OCI-LY1 (cell line): Measurements from ENCODE around the gene STK32B.
"Not testable (repeated sequence)": the region's sequence is repeated elsewhere in the genome, so short reads cannot be mapped to it uniquely, and the experiment has no call there.

Experiments
- H2AFZ ChIP-seq: fragments of 200-600 bp; sonication (generic), shearing (Covaris generic); 2 replicates; pipeline ENCODE4 v1.6.0; 2014; ENCODE audit warnings: antibody characterized with exemption, mild to moderate bottlenecking, low read length
- H3F3A ChIP-seq: fragments of 200-600 bp; sonication (generic), shearing (Covaris generic); 2 replicates; pipeline ENCODE4 v1.6.0; 2014; ENCODE audit warnings: mild to moderate bottlenecking, antibody characterized with exemption, low read length, moderate library complexity; ENCODE audit not compliant: insufficient read depth
- H3K27ac ChIP-seq: fragments of 200-600 bp; sonication (generic); 2 replicates; pipeline ENCODE4 v1.5.1; 2014; ENCODE audit warnings: low read length, mixed run types, mild to moderate bottlenecking, low read depth; ENCODE audit not compliant: poor library complexity, severe bottlenecking
- H3K27me3 ChIP-seq: fragments of 200-600 bp; sonication (generic); 2 replicates; pipeline ENCODE4 v1.6.0; 2014; ENCODE audit warnings: antibody characterized with exemption, mild to moderate bottlenecking, low read length, moderate library complexity; ENCODE audit not compliant: insufficient read depth
- H3K36me3 ChIP-seq: fragments of 200-600 bp; sonication (generic); 2 replicates; pipeline ENCODE4 v1.6.1; 2014; ENCODE audit warnings: mild to moderate bottlenecking, antibody characterized with exemption, low read length, moderate library complexity, mixed read lengths; ENCODE audit not compliant: insufficient read depth
- H3K4me1 ChIP-seq: fragments of 200-600 bp; sonication (generic); 2 replicates; pipeline ENCODE4 v1.5.1; 2014; ENCODE audit warnings: mild to moderate bottlenecking, low read length, moderate library complexity; ENCODE audit not compliant: insufficient read depth, severe bottlenecking
- H3K4me2 ChIP-seq: fragments of 200-600 bp; sonication (generic), shearing (Covaris generic); 2 replicates; pipeline ENCODE4 v1.6.1; 2014; ENCODE audit warnings: low read length
- H3K4me3 ChIP-seq: fragments of 200-600 bp; sonication (generic); 2 replicates; pipeline ENCODE4 v1.5.1; 2014; ENCODE audit warnings: low read length, low read depth, mild to moderate bottlenecking, mixed read lengths; ENCODE audit not compliant: poor library complexity, severe bottlenecking
- H3K79me2 ChIP-seq: fragments of 200-600 bp; shearing (Covaris generic); 2 replicates; pipeline ENCODE4 v1.6.1; 2016; ENCODE audit warnings: mixed run types, low read length, mixed read lengths; ENCODE audit not compliant: insufficient read depth
- H3K9ac ChIP-seq: fragments of 200-600 bp; sonication (generic), shearing (Covaris generic); 2 replicates; pipeline ENCODE4 v1.6.1; 2014; ENCODE audit warnings: mild to moderate bottlenecking, low read length, mixed read lengths
- H3K9me2 ChIP-seq: fragments of 200-600 bp; sonication (generic), shearing (Covaris generic); 2 replicates; pipeline ENCODE4 v1.6.1; 2014; ENCODE audit warnings: low read depth, mild to moderate bottlenecking, low read length, mixed read lengths
- H3K9me3 ChIP-seq: fragments of 200-600 bp; shearing (Covaris generic); 2 replicates; pipeline ENCODE4 v1.6.1; 2014; ENCODE audit warnings: low read length, mixed read lengths
- H4K20me1 ChIP-seq: fragments of 200-600 bp; sonication (generic), shearing (Covaris generic); 2 replicates; pipeline ENCODE4 v1.6.0; 2016; ENCODE audit warnings: mild to moderate bottlenecking, low read length; ENCODE audit not compliant: insufficient read depth
- EZH2 ChIP-seq: fragments of 200-600 bp; sonication (generic), shearing (Covaris generic); IDR thresholded peaks from 2 replicates; pipeline ENCODE4 v1.8.0; 2017; ENCODE audit warnings: borderline replicate concordance, mixed run types, mild to moderate bottlenecking, antibody characterized with exemption, low read length, moderate library complexity, mixed read lengths
- TF ChIP-seq, protein P1 (sequence below): fragments of 200-600 bp; sonication (generic), shearing (Covaris generic); IDR thresholded peaks from 2 replicates; pipeline ENCODE4 v1.5.1; 2017; ENCODE audit warnings: mild to moderate bottlenecking, antibody characterized with exemption, low read length, moderate library complexity, mixed read lengths

Gene STK32B

DNA sequence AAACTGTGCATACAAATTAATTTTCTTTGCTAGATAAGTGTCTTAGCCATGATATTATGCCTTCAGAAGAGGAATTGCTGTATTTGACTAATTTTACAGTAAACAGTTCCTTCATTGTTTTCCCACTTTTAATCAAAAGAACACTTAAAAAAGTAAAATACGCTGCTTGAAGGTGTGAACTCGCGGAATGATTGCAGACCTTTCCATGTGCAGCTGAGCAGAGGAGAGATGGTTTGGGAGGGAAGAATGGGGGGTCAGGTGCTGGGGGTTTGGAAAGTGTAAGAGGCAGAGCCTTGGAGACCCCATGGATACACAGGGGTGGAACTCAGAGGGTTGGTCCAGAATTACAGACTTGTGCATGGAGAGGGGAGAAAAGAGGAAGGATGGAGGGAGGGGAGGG, 47.4 kb upstream of the STK32B start:
- no peak overlapping the region for H2AFZ ChIP-seq

DNA sequence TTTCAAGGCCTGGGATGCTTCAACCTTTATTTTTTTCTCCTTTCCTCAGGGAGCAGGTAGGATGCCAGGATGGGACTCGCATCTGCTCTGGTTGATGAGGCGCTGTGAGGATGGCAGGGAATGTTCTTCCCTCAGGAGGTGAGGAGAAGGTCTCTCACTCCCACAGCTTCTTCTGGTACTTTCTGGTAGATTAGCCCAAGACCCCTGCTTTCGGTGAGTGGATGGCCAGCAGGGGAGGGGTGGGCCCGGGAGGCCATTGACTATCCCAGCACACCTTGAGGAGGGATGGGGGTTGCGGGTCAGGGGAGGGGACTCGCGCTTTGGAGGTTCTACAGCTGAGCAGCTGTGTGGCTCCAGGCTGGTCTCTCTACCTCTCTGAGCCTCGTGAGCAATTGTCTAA, 46.8 kb upstream of the STK32B start:
- Histone ChIP-seq H3F3A (no peaks in the 10 kb centered on the region), H3K36me3 (no peaks in the 10 kb centered on the region), H3K4me3 (no peak overlapping the region), H3K9ac (no peak overlapping the region), H3K27ac (no peak overlapping the region), H3K79me2 (no peaks in the 10 kb centered on the region), H3K9me3 (no peaks in the 10 kb centered on the region), H3K27me3 (no peaks in the 10 kb centered on the region), H4K20me1 (no peaks in the 10 kb centered on the region), H3K4me2 (no peak overlapping the region), H3K9me2 (no peaks in the 10 kb centered on the region), H3K4me1 (no peaks in the 10 kb centered on the region), H2AFZ (no peak overlapping the region)
- TF ChIP-seq, protein P1, sequence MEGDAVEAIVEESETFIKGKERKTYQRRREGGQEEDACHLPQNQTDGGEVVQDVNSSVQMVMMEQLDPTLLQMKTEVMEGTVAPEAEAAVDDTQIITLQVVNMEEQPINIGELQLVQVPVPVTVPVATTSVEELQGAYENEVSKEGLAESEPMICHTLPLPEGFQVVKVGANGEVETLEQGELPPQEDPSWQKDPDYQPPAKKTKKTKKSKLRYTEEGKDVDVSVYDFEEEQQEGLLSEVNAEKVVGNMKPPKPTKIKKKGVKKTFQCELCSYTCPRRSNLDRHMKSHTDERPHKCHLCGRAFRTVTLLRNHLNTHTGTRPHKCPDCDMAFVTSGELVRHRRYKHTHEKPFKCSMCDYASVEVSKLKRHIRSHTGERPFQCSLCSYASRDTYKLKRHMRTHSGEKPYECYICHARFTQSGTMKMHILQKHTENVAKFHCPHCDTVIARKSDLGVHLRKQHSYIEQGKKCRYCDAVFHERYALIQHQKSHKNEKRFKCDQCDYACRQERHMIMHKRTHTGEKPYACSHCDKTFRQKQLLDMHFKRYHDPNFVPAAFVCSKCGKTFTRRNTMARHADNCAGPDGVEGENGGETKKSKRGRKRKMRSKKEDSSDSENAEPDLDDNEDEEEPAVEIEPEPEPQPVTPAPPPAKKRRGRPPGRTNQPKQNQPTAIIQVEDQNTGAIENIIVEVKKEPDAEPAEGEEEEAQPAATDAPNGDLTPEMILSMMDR = no peak
- no peak for TF ChIP-seq EZH2

More for the DNA sequence above, 47.4 kb upstream of the STK32B start:
- no peaks in the 10 kb centered on the region for H3K9me3 ChIP-seq
- no peaks in the 10 kb centered on the region for H3K4me1 ChIP-seq
- no peaks in the 10 kb centered on the region for H3K79me2 ChIP-seq
- H4K20me1 ChIP-seq = no peaks in the 10 kb centered on the region
- no peak overlapping the region for H3K27ac ChIP-seq
- TF ChIP-seq, protein P1 = no peak
- no peak for TF ChIP-seq EZH2
- no peaks in the 10 kb centered on the region for H3K36me3 ChIP-seq
- H3K9ac ChIP-seq = no peak overlapping the region
- H3K4me2 ChIP-seq = no peak overlapping the region
- H3K4me3 ChIP-seq = no peak overlapping the region
- H3K9me2 ChIP-seq = no peaks in the 10 kb centered on the region
- H3F3A ChIP-seq = no peaks in the 10 kb centered on the region
- no peaks in the 10 kb centered on the region for H3K27me3 ChIP-seq

DNA sequence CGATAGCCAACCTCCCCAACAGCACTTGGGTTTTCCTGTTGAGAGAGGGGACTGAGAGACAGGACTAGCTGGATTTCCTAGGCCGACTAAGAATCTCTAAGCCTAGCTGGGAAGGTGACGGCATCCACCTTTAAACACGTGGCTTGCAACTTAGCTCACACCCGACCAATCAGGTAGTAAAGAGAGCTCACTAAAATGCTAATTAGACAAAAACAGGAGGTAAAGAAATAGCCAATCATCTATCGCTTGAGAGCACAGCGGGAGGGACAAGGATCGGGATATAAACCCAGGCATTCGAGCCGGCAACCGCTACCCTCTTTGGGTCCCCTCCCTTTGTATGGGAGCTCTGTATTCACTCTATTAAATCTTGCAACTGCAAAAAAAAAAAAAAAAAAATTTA, 44.3 kb upstream of the STK32B start:
- not testable (repeated sequence) for H3K9ac ChIP-seq, H3K4me3 ChIP-seq, H4K20me1 ChIP-seq, H3K9me3 ChIP-seq, H3K9me2 ChIP-seq, H2AFZ ChIP-seq, H3K79me2 ChIP-seq, H3K4me1 ChIP-seq, H3K36me3 ChIP-seq, H3F3A ChIP-seq, H3K27ac ChIP-seq, H3K4me2 ChIP-seq, H3K27me3 ChIP-seq

DNA sequence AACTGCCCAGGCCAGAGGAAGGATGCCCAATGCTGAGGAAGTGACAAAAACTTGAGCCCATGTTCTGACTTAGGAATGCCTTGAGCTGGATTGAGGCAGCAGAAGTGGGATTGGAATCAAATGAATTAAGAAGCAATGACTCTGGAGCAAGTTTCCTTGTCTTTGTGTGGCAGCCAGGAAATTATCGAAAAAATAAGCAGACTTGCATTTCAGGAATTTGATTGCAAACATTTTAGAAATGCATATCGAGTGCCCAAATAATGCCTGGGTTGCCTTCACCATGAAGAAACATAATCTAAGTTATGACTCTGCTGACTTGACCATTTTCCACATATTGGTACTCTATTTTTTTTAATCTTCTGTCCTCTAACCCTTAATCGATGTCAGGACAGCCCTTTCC, 41.5 kb upstream of the STK32B start:
- Histone ChIP-seq H3F3A (no peaks in the 10 kb centered on the region), H3K9me2 (no peaks in the 10 kb centered on the region), H3K9me3 (no peaks in the 10 kb centered on the region), H3K27me3 (no peaks in the 10 kb centered on the region), H3K27ac (no peak overlapping the region), H3K4me1 (no peaks in the 10 kb centered on the region), H4K20me1 (no peaks in the 10 kb centered on the region), H3K4me2 (no peak overlapping the region), H3K79me2 (no peaks in the 10 kb centered on the region), H3K9ac (no peak overlapping the region), H2AFZ (no peak overlapping the region), H3K36me3 (no peaks in the 10 kb centered on the region), H3K4me3 (no peak overlapping the region)
- TF ChIP-seq, protein P1 = no peak
- no peak for TF ChIP-seq EZH2
